ENCODE measurements around the gene PKP1. TPM values are rescaled to one million over a fixed set of nuclear protein-coding genes. Genes with fewer than 3 reads are reported as not detected.

The PKP1 gene
- total and polyA plus RNA-seq, 7 donors, result 0.32 to 6.7 (median 2.4) TPM

DNA sequence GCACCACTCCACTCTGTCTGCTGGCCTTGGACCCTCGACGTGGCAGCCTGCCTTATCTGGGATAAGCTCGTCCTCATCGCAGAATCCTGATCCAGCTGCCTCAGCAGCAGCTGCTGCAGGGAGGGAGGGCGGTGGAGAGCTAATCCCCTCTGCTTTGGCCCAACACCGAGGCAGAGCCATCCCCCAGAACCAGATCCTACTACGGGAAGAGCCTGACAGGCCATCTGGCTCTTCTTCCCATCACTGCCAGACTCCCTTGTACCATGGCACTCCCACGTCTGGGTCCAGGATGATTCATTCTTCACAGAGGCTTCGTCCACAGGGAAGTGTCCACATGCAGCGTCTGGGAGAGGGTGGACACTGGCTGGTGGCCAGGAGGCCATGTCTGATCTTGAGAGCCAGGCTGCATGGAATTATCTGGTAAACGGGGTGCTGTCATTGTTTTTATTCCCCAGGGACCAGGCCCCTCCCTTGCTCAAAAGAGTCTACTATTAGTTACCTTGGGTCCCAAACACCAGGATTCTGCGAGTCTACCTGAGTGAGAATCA lies 14.6 kb upstream of the PKP1 start:
- Histone ChIP-seq H3K9me3 (no peaks in the 10 kb centered on the region), H3K4me3 (no peak overlapping the region), H3K36me3 (ENCODE audit: insufficient read depth in 1 of 2, low read depth in 1 of 2) (no peaks in the 10 kb centered on the region), H3K27ac (no peak overlapping the region), H3K4me1 (no peaks in the 10 kb centered on the region), H3K27me3 (ENCODE audit: insufficient read depth in 3 of 3, low read length in 2 of 3) (peaks cover 0 to 17% (median 0%) of the 10 kb centered on the region in 3 donors)
- WGBS, 3 donors, result 20 to 35% (median 26%) methylated on average over 12 of the region's 12 CpGs
- intact Hi-C loops (cut with DNase I), result no loop called here
- peak in 1 of 2 donors; percentile 68 for DNase-seq
- peak; percentile 29 to 63 (median 59) for ATAC-seq
- TF ChIP-seq CTCF (IDR thresholded peaks at IDR 0.05), result no peak

GRCh38 chr1:201269281-201269680 lies 14.0 kb upstream of the PKP1 start:
- intact Hi-C loops (cut with DNase I), result no loop called here
- H3K4me1 ChIP-seq, result no peaks in the 10 kb centered on the region
- DNase-seq (no peak), ATAC-seq (no peak)
- TF ChIP-seq CTCF (IDR thresholded peaks at IDR 0.05), result no peak
- no peak overlapping the region for H3K4me3 ChIP-seq
- H3K27me3 ChIP-seq (ENCODE audit: insufficient read depth in 3 of 3, low read length in 2 of 3), result peaks cover 0 to 17% (median 0%) of the 10 kb centered on the region in 3 donors
- H3K36me3 ChIP-seq (ENCODE audit: insufficient read depth in 1 of 2, low read depth in 1 of 2), result no peaks in the 10 kb centered on the region
- WGBS, 3 donors, result 83 to 86% (median 86%) methylated on average over 7 of the region's 7 CpGs
- H3K27ac ChIP-seq, result no peak overlapping the region
- H3K9me3 ChIP-seq, result no peaks in the 10 kb centered on the region

DNA sequence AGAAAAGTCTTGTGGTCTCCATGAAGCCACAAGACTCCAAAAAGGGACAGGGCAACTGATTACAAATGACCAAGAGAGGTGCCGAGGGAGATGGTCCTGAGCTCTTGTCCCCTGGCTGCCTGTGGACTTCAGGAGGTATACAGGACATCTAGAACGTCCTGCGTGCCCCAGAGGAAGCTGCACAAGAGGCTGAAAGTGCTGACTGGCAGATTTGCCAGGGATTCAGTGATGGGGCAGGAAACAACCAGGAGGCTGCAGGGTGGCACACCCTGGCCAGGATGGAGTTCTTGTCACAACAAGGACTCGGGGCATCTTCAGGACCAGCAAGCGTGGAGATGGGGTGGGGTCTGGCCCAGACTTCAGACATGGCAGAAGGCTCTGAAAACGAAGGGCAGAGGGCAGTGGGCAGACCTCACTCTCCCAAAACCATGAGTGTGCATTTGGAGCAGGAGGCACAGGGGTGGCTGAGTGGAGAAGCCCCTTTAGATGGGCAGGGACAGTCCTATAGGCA lies 13.4 kb upstream of the PKP1 start:
- TF ChIP-seq CTCF (IDR thresholded peaks at IDR 0.05), result no peak
- peaks cover 0 to 17% (median 0%) of the 10 kb centered on the region in 3 donors for H3K27me3 ChIP-seq (ENCODE audit: insufficient read depth in 3 of 3, low read length in 2 of 3)
- intact Hi-C loops (cut with DNase I), result no loop called here

DNA sequence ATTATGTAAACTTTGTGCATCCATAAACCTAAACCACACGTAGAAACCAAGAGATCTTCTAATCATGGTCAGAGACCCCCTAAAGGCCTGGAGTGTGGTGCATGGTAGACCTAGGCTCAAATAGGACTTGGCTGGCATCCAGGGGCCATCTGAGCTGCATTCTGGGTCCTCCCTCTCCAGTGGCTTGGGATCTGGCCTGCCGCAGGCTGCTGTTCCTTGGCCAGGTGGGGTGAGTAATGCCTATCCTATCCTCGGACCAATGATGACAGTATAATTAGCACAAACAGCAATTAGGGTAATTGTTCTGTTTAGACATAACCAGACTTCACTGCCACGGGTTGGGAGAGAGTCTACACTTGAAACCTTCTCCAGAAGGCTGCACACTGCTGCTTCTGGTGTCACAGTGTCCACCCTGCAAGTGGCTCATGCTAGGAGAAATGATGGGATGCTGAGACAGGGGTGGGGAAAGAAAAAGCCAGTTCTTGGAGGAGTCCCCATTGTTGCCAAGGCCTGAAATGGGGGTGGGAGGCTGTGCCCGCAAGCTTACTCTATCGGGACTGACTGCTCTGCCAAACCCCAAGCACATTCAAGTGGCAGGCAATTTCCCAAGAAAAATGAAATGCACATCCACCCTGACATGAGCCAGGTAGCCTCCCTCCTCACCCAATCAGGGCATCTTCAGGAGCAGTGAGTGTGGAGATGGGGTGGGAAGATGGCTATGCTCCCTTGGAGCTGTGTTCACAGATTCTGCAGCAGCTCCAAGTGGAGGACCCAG lies 12.5 kb upstream of the PKP1 start:
- H3K9me3 ChIP-seq, result no peaks in the 10 kb centered on the region
- no peaks in the 10 kb centered on the region for H3K4me1 ChIP-seq
- no peak for TF ChIP-seq CTCF (IDR thresholded peaks at IDR 0.05)
- DNase-seq, result no peak
- intact Hi-C loops (cut with DNase I), result no loop called here
- H3K4me3 ChIP-seq, result no peak overlapping the region
- H3K27ac ChIP-seq, result no peak overlapping the region
- H3K36me3 ChIP-seq (ENCODE audit: insufficient read depth in 1 of 2, low read depth in 1 of 2), result no peaks in the 10 kb centered on the region
- peaks cover 0 to 19% (median 0%) of the 10 kb centered on the region in 3 donors for H3K27me3 ChIP-seq (ENCODE audit: insufficient read depth in 3 of 3, low read length in 2 of 3)
- no peak for ATAC-seq
- WGBS, 3 donors, result 78 to 92% (median 80%) methylated on average over 6 of the region's 6 CpGs

More for the DNA sequence above, 13.4 kb upstream of the PKP1 start:
- H3K4me1 ChIP-seq, result no peaks in the 10 kb centered on the region
- H3K9me3 ChIP-seq, result no peaks in the 10 kb centered on the region
- no peak for DNase-seq
- H3K36me3 ChIP-seq (ENCODE audit: insufficient read depth in 1 of 2, low read depth in 1 of 2), result no peaks in the 10 kb centered on the region
- H3K4me3 ChIP-seq, result no peak overlapping the region
- WGBS, 3 donors, result 91 to 95% (median 92%) methylated on average over 6 of the region's 6 CpGs
- no peak overlapping the region for H3K27ac ChIP-seq
- ATAC-seq, result no peak

Measured in psoas muscle (tissue), 8 donors.